GM19324 (cell line): ENCODE results near the gene CFAP77.

Experiments
- ATAC-seq: cut with Tn5 transposase; IDR thresholded peaks from one replicate; pipeline ENCODE4 v1.9.1; 2021; ENCODE audit warnings: mild to moderate bottlenecking, moderate library complexity; ENCODE audit not compliant: unreplicated experiment, low FRiP score

The CFAP77 gene

GRCh38 chr9:132572921-132573320 is 162.9 kb downstream of the CFAP77 start:
- ATAC-seq = no peak

DNA sequence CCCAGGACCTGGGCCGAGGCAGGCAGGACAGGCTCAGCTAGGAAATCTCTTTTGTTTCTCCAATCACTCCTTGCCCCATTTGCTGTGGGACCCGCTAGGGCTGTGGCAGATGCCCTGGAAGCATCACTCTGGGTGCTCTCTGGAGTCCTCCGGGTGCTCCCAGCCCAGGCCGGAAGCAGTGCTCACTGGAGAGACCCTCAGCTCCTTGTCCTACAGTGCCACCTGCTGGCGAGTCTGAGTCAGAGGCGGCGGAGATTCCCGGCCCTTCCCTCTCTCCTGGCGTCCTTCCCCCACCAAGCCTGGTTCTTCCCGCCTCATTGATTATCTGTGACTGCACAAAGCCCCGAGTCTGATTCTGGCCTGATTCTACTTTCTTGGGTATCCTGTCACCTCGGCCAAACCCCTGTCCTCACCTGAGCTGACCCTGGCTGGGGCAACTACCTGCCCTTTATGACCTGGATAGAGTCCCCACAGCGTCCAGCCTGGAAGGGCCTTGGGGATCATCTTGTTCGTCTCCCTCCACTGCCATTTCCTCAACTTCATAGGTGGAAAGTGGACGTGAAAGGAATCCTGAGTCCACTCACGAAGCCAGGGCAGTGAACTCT is 165.1 kb downstream of the CFAP77 start:
- no peak for ATAC-seq

DNA sequence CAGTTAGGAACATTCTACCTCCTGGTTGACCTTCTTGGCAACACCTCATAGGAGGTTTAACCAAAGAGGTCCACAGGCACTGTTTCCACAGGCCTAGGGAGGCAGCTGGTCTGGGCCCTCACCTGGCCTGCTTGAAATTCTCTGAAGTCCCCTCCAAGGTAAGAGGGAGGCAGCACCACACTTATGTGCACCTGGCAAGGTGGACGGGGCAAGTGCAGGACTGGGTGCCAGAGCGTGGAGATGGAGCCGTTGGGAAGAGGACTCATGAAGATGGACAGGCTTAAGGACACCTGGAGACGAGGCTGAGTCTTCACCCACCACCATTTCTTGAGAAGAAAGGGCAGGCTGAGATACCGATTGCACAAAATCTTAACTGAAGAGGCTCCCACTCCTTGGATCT is 165.8 kb downstream of the CFAP77 start:
- no peak for ATAC-seq

- ATAC-seq = no peak
These were observed 167.1 kb downstream of the CFAP77 start for GRCh38 chr9:132577119-132577518.

DNA sequence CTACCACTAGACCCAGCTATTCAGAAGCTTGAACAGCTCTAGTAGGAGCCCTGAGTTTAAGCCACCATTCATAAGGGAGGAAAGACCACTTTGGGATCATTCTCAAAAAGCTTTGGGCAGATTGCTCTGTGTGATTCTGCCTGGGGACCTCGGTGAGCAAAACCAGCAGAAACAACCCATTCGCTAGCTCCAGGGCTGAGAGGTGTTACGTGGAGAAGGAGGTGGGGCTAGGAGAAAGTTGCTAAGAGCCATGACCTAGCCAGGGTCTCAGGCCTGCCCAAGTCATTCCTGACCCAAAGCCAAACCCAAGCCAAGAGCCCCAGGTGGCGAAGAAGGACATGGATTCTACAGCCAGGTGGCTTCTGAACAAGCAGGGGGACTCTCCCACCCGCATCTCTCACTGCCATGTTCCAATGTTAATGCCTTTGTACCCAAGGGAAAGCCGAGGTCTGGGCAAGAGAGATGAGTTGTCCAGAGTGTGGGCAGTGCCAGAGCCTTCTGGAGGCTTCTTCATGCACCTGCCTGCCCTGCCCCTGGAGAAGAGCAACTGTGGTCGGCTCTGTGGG is 168.4 kb downstream of the CFAP77 start:
- no peak for ATAC-seq

DNA sequence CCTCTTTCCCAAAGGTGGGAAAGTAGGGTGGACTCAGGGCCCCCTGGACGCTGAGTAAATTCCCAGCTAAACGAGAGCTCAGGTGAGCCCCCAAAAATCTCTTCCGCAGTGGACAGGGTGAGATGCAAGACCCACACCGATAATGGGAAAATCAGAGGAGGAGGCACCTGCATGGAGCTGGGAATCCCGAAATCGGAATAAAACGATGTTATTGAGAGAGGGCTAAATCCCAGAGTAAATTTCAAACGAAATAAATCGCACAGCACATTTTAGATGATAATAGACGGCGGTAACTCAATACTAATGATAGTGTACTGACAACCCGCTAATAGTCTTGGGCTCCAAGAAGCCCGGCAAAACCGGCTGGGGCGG is 169.4 kb downstream of the CFAP77 start:
- no peak for ATAC-seq

GRCh38 chr9:132582276-132582785 is 172.3 kb downstream of the CFAP77 start, which contains the start of gene BARHL1:
BARHL1 (plus strand) TSS chr9:132582606; CDS start chr9:132582798, 192 bp downstream.
- ATAC-seq = no peak

DNA sequence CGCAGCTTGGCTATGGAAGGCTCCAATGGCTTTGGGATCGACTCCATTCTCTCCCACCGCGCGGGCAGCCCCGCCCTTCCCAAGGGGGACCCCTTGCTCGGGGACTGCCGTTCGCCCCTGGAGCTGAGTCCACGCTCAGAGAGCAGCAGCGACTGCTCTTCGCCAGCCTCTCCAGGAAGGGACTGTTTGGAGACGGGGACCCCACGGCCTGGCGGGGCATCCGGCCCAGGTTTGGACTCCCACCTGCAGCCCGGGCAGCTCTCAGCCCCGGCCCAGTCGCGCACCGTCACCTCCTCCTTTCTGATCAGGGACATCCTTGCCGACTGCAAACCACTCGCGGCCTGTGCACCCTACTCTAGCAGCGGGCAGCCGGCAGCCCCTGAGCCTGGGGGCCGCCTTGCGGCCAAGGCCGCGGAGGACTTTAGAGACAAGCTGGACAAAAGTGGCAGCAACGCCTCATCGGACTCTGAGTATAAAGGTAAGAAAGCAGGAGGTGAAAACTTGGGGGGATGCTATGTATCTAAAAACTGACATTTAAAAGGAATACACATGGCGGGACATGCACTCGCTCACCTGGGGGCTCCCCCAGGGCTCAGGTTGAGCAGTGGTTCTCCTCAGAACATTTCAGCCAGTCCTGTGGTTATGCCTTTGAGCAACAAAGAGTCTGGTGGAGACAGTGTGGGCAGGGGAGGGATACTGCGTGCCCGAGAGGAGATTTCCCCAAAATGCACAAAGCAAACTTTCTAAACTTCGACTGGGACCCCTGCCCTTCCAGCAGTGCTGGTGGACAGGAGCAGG is 173.0 kb downstream of the CFAP77 start:
- ATAC-seq = no peak

GRCh38 chr9:132583584-132584304 is 173.7 kb downstream of the CFAP77 start:
- no peak for ATAC-seq

DNA sequence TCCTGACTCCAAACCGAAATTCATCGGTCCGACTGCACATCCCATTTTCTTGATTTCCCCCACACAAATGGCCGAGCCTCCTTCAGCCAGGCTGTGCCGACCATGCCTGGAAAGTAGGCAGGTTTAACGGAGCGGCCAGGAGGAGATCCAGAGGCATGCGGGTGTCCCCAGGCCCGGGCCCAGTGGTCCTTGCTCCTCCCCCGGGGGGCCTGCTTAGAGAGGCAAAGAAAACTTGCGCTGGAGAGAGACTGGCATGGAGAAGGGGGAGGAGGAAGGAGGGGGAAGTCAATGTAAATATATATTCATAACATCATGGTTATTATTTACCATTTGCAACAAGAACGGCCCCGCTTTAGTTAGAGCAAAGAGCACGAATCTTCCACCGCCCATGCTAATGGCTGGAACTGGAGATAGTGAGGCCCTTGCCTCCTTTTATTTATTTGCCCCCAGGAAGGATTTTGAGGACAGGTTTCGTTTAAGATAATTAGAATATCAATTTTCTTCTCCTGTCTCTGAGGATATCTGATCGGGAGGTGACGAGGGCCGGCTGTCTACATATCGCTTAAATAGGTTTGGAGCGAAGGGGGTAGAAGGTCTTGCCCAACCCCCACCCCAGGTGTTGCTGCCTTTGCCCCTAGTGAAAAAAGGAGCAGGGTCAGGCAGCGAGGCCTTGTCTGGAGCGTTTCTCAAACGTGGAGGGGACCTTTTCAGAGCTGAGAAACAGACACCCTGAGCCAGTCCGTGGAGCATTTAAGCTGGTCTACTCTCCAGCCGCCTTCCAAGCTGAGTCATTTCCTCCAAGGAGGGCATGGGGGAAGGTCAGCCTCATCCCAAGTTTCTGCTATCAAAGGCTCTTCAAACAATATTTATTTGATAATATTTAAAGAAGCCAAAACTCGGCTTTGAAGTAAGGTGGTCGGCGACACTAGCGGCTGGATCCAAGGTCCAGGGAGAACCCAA is 174.9 kb downstream of the CFAP77 start:
- no peak for ATAC-seq

DNA sequence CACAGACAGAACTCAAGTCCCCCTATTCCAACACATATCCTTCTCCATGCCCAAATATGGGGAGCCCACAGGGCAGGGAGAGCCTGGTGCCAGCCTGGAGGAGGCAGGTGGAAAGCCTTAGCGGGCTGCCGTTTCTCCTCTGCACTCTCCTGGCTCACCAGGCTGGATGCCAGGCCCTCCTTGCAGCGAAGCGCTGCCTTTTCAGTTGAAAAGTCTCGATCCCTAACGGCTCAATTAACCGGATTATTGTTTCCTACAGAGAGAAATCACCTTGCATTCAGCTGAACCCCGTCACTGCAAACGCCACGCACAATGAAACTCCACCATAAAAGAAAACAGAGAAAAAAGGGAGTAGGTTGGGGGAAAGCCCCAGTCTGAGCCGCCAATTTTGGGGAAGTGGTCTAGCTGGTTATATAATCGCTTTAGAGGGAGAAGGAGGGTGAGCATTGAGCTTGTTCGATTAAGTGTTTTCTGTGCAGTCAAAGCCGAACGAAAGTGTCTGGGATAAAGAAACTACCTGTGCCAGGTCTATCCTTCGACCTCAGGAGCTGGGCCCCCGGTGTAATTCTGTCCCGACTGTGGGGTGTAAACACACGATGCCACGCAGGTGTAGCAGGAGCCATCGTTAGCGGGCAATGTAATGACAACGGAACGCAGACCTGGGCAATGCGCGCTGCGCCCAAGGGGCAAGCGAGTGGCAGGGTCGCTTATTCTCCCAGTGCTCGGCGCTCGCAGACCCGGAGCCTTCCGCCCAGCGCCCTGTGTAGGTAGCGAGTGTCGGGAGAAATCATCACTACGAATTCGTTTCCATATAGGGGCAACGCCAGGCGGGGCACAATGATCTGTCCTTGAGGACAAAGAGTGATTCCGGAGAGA is 176.2 kb downstream of the CFAP77 start:
- no peak for ATAC-seq

DNA sequence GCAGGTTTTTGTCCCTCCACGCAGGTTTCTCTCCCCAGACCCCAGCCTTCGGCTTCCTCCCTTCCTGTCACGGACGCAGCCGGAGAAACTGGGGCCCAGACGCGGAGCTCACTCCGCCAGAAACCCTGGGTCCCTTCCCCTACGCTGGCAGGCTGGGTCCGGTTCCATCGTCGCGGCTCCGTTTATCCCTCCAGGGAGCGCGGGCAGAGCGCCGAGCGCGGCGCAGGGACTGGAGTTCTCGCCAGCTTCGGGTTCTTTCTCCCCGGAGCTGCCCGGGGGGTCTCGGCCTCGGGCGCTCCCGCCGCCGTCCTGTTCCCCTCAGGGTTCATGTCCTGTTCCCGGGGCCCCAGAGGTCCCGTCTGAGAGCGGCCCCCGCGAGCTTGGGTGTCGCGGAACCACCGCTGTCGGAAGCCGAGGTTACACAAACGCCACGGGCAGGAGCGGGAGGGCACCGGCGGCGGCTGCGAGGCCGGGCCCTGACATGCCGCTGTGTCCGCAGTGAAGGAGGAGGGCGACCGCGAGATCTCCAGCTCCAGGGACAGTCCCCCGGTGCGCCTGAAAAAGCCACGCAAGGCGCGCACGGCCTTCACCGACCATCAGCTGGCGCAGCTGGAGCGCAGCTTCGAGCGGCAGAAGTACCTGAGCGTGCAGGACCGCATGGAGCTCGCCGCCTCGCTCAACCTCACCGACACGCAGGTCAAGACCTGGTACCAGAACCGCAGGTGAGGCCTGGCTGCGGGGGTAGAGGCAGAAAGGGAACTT is 177.0 kb downstream of the CFAP77 start:
- no peak for ATAC-seq

GRCh38 chr9:132587592-132587955 is 177.6 kb downstream of the CFAP77 start:
- ATAC-seq = no peak

- ATAC-seq = no peak
These were observed 178.1 kb downstream of the CFAP77 start for GRCh38 chr9:132588098-132588497.

- no peak for ATAC-seq
These were observed 178.6 kb downstream of the CFAP77 start for GRCh38 chr9:132588501-132589147.

DNA sequence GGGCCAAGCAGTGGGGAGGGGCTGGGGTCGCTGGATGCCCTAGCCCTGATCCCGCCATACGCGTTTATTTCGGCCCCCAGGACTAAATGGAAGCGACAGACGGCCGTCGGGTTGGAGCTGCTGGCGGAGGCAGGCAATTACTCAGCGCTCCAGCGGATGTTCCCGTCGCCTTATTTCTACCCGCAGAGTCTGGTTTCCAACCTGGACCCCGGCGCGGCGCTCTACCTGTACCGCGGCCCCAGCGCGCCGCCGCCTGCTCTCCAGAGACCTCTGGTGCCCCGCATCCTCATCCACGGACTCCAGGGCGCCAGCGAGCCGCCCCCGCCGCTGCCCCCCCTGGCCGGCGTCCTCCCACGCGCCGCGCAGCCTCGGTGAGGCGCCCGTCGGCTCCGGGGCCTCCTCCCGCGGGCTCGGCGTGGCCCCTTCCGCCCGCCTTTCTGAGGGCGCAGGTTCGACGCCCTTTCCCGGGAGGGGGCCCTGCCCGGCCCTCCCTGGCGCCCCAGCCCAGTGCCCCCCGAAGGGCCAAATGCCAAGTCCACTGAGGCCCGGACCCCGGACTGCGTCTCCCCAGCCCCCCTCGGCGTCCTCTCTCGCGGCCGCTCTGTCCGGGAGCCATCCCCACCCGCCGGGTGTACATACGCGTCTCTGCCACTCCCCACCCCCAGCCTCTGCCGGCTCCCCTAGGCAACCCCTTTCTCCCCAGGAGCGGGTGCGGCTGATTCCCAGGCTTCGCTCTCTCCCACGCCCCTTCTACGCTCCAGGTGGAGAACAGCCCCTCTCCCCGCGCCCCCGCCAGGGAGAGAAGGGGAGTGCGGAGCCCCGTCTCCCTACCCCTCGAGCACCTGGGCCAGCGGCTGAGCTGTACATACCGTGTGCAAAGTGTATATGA is 179.4 kb downstream of the CFAP77 start:
- ATAC-seq = no peak

GRCh38 chr9:132590037-132590317 is 180.0 kb downstream of the CFAP77 start:
- ATAC-seq = no peak
